GM08714 (cell line): ENCODE measurements around the gene VWF.
"Not testable (repeated sequence)": the region's sequence is repeated elsewhere in the genome, so short reads cannot be mapped to it uniquely, and the experiment has no call there.

Source experiments
- H3K4me3 ChIP-seq: fragments of 200-500 bp; sonication (Bioruptor generic); 2 replicates; pipeline ENCODE4 v1.5.1; 2014; ENCODE audit warnings: mild to moderate bottlenecking, low read length, inconsistent platforms
- ZNF274 ChIP-seq: IDR thresholded peaks from 2 replicates; pipeline ENCODE4 v1.6.1; 2012; ENCODE audit warnings: mild to moderate bottlenecking, low read depth, low read length

The VWF gene

GRCh38 chr12:6157482-6157881 lies 33.0 kb upstream of the VWF start:
- no peak for TF ChIP-seq ZNF274
- no peak overlapping the region for H3K4me3 ChIP-seq

- TF ChIP-seq ZNF274 = no peak
- H3K4me3 ChIP-seq = no peak overlapping the region
Measured at GRCh38 chr12:6154730-6155459, 30.4 kb upstream of the VWF start.

- H3K4me3 ChIP-seq = not testable (repeated sequence)
Measured at GRCh38 chr12:6148722-6149121, 24.3 kb upstream of the VWF start.

GRCh38 chr12:6148061-6148460 lies 23.6 kb upstream of the VWF start:
- no peak overlapping the region for H3K4me3 ChIP-seq
- TF ChIP-seq ZNF274 = no peak

GRCh38 chr12:6146951-6147350 lies 22.5 kb upstream of the VWF start:
- H3K4me3 ChIP-seq = no peak overlapping the region
- TF ChIP-seq ZNF274 = no peak

GRCh38 chr12:6146509-6146908 lies 22.0 kb upstream of the VWF start:
- TF ChIP-seq ZNF274 = no peak
- no peak overlapping the region for H3K4me3 ChIP-seq

GRCh38 chr12:6145564-6145963 lies 21.1 kb upstream of the VWF start:
- H3K4me3 ChIP-seq = no peak overlapping the region
- TF ChIP-seq ZNF274 = no peak

GRCh38 chr12:6143303-6143675 lies 18.8 kb upstream of the VWF start:
- no peak for TF ChIP-seq ZNF274

GRCh38 chr12:6142368-6143302 lies 18.2 kb upstream of the VWF start:
- H3K4me3 ChIP-seq = not testable (repeated sequence)

More at GRCh38 chr12:6143303-6143675, 18.8 kb upstream of the VWF start:
- H3K4me3 ChIP-seq = no peak overlapping the region

GRCh38 chr12:6141731-6142367 lies 17.4 kb upstream of the VWF start:
- H3K4me3 ChIP-seq = not testable (repeated sequence)

- TF ChIP-seq ZNF274 = no peak
- no peak overlapping the region for H3K4me3 ChIP-seq
Measured at GRCh38 chr12:6140651-6141447, 16.4 kb upstream of the VWF start.

- TF ChIP-seq ZNF274 = no peak
- no peak overlapping the region for H3K4me3 ChIP-seq
Measured at GRCh38 chr12:6135071-6135470, 10.6 kb upstream of the VWF start.

GRCh38 chr12:6133642-6134041 lies 9.2 kb upstream of the VWF start:
- no peak overlapping the region for H3K4me3 ChIP-seq
- no peak for TF ChIP-seq ZNF274

- no peak for TF ChIP-seq ZNF274
- H3K4me3 ChIP-seq = no peak overlapping the region
Measured at GRCh38 chr12:6132496-6132895, 8.0 kb upstream of the VWF start.

GRCh38 chr12:6125310-6125608 lies 789 bp upstream of the VWF start:
- TF ChIP-seq ZNF274 = no peak
- H3K4me3 ChIP-seq = no peak overlapping the region
